Testis (tissue), 3 donors: Measurements from ENCODE around the gene DOP1B. TPM values are rescaled to one million over a fixed set of nuclear protein-coding genes. Genes with fewer than 3 reads are reported as not detected.

Experiments used
- DNase-seq: peaks from one replicate; pipeline ENCODE4 v3.0.0-alpha.2; 2019
- H3K27ac ChIP-seq, 2 donors: fragments of 200-600 bp; sonication (generic); one replicate each; pipeline ENCODE4 v1.5.1; 2019
- H3K27me3 ChIP-seq: fragments of 200-600 bp; sonication (generic); one replicate; pipeline ENCODE4 v1.5.1; 2019
- H3K36me3 ChIP-seq: fragments of 200-600 bp; sonication (generic); one replicate; pipeline ENCODE4 v1.5.1; 2017; ENCODE audit warnings: low read depth; ENCODE audit errors: missing control alignments
- H3K4me1 ChIP-seq: fragments of 200-600 bp; sonication (generic); one replicate; pipeline ENCODE4 v1.5.1; 2019
- H3K4me3 ChIP-seq, 2 donors: fragments of 200-600 bp; sonication (generic); one replicate each; pipeline ENCODE4 v1.5.1; 2017 to 2019
- H3K9me3 ChIP-seq: fragments of 200-600 bp; sonication (generic); one replicate; pipeline ENCODE4 v1.5.1; 2017
- CTCF ChIP-seq, 3 experiments: fragments of 450-650 bp in 2 of 3; fragments of 200-600 bp in 1 of 3; sonication (generic) in 1 of 3; IDR thresholded peaks; one replicate each; pipeline ENCODE4 v1.5.1; 2016 to 2019; ENCODE audit warnings: antibody characterized with exemption in 3 of 3, mild to moderate bottlenecking in 2 of 3, moderate library complexity in 1 of 3
- POLR2A ChIP-seq: fragments of 450-650 bp; IDR thresholded peaks from one replicate; pipeline ENCODE4 v1.6.1; 2017; ENCODE audit warnings: antibody characterized with exemption, mild to moderate bottlenecking, moderate library complexity
- WGBS, 2 donors: methylation state at CpG; one replicate each; pipeline ENCODE4 v1.1.5; 2018; 5-methylcytosine and 5-hydroxymethylcytosine counted together
- intact Hi-C: fragments of 100-400 bp; cut with DNase I; formaldehyde crosslinking; loops from one replicate; pipeline ENCODE4 v1.15.1; 2023; ENCODE audit warnings: low total_unique reads
- polyA plus RNA-seq: library from polyadenylated mRNA; stranded (reverse); fragments of 350-450 nt; fragmentation: Illumina TruSeq; extraction: RNeasy Lipid Tissue Mini Kit (QIAGEN cat#74804); gene quantifications from one replicate; pipeline ENCODE4 v1.2.3, GENCODE V29; 2014; ENCODE audit warnings: low read depth, low replicate concordance; ENCODE audit not compliant: insufficient read depth
- total RNA-seq, 2 donors: library from RNA; depleted of rRNA; stranded (reverse); fragments of >200 nt; gene quantifications; one replicate each; pipeline ENCODE4 v1.2.3, GENCODE V29; 2016

Gene DOP1B
- total and polyA plus RNA-seq, 3 donors from 2014 or later, result 9.6 to 24.3 (median 19.1) TPM

- TF ChIP-seq POLR2A (no peak), CTCF (IDR thresholded peaks at IDR 0.05) (no peak)
- WGBS, 2 donors, result 74 to 91% methylated on average over 5 to 7 of the region's 7 CpGs
- no peaks in the 10 kb centered on the region for H3K9me3 ChIP-seq
- DNase-seq, result no peak
- intact Hi-C loops, result no loop called here
- no peak overlapping the region for H3K4me3 ChIP-seq
- no peaks in the 10 kb centered on the region for H3K36me3 ChIP-seq
- no peaks in the 10 kb centered on the region for H3K27me3 ChIP-seq
- no peaks in the 10 kb centered on the region for H3K4me1 ChIP-seq
- H3K27ac ChIP-seq, result no peak overlapping the region
Measured at GRCh38 chr21:36175771-36176565, 19.3 kb downstream of the DOP1B start.

DNA sequence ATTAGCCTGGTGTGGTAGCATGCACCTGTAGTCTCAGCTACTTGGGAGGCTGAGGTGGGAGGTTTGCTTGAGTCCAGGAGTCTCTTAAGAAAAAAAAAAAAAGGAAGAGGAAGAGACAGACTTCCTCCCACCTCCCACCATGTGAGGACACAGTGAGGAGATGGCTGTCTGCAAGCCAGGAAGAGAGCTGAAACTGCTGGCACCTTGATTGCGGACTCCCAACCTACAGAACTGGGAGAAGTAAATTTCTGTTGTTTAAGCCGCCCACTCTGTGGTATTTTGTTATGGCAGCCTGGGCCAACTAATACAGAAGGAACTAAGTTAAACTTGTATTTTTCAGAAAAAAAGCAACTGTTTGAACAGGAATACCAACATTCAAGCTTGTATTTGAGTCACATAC is 21.7 kb downstream of the DOP1B start:
- no peaks in the 10 kb centered on the region for H3K4me1 ChIP-seq
- no peaks in the 10 kb centered on the region for H3K36me3 ChIP-seq
- H3K27me3 ChIP-seq, result no peaks in the 10 kb centered on the region
- H3K27ac ChIP-seq, result no peak overlapping the region
- intact Hi-C loops, result no loop called here
- no peak overlapping the region for H3K4me3 ChIP-seq
- DNase-seq, result no peak
- H3K9me3 ChIP-seq, result no peaks in the 10 kb centered on the region
- no peak for TF ChIP-seq CTCF (IDR thresholded peaks at IDR 0.05)
- TF ChIP-seq POLR2A, result no peak
- 98 to 100% methylated on average over 2 of the region's 2 CpGs for WGBS, 2 donors

- no peaks in the 10 kb centered on the region for H3K9me3 ChIP-seq
- no peak overlapping the region for H3K4me3 ChIP-seq
- intact Hi-C loops, result no loop called here
Measured at GRCh38 chr21:36179145-36179544, 22.5 kb downstream of the DOP1B start.

GRCh38 chr21:36180963-36181362 is 24.3 kb downstream of the DOP1B start:
- TF ChIP-seq POLR2A (no peak), CTCF (IDR thresholded peaks at IDR 0.05) (no peak)
- no peak overlapping the region for H3K4me3 ChIP-seq
- intact Hi-C loops, result no loop called here
- H3K4me1 ChIP-seq, result no peaks in the 10 kb centered on the region
- H3K36me3 ChIP-seq, result no peaks in the 10 kb centered on the region
- no peaks in the 10 kb centered on the region for H3K9me3 ChIP-seq
- WGBS, 2 donors, result 92 to 98% methylated on average over 5 of the region's 5 CpGs
- no peaks in the 10 kb centered on the region for H3K27me3 ChIP-seq
- H3K27ac ChIP-seq, result no peak overlapping the region
- DNase-seq, result no peak

More at GRCh38 chr21:36179145-36179544, 22.5 kb downstream of the DOP1B start:
- Histone ChIP-seq H3K4me1 (no peaks in the 10 kb centered on the region), H3K27me3 (no peaks in the 10 kb centered on the region), H3K27ac (no peak overlapping the region), H3K36me3 (no peaks in the 10 kb centered on the region)
- TF ChIP-seq POLR2A (no peak), CTCF (IDR thresholded peaks at IDR 0.05) (no peak)
- DNase-seq, result no peak
